ENCODE data around the gene TBX21.

Gene TBX21

GRCh38 chr17:47712330-47713023, 20.6 kb upstream of the TBX21 start:
- in situ Hi-C loops (cut with MboI; ENCODE audit: low sequenced_read_pairs): no loop called here

DNA sequence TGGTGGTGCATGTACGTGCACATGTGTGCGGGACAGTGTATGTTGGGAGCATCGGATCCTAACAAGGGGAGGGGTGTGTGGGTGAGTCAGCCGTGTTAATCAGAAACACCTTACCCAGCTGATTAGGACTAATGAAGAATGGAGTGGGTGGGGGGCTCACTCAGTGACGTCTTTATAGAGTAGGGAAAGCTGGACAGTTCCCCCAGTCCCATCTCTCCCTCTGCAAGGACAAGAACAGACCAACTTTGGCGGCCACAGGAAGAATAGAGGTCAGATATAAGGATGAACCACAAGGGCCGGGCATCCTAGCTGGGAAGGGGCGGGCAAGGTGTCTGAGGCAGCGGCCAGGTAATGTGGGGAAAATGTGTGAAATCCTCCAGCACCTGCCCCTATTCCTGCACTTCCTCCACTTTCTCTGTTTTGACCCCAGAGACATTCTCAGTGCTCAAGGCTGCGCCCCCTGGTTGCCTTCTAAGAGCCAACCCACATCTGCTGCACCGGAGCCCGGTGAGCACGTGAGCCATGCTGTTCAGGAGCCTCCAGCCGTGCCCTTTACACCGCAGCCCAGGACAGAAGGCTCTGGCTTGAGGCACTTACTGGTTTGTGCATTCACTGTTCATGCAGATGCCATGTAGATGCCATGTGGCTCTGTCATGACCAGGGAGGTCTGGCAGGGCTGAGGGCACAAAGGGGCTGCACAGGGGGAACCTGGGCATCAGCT, 18.9 kb upstream of the TBX21 start:
- in situ Hi-C loops (cut with MboI; ENCODE audit: low sequenced_read_pairs): no loop called here

DNA sequence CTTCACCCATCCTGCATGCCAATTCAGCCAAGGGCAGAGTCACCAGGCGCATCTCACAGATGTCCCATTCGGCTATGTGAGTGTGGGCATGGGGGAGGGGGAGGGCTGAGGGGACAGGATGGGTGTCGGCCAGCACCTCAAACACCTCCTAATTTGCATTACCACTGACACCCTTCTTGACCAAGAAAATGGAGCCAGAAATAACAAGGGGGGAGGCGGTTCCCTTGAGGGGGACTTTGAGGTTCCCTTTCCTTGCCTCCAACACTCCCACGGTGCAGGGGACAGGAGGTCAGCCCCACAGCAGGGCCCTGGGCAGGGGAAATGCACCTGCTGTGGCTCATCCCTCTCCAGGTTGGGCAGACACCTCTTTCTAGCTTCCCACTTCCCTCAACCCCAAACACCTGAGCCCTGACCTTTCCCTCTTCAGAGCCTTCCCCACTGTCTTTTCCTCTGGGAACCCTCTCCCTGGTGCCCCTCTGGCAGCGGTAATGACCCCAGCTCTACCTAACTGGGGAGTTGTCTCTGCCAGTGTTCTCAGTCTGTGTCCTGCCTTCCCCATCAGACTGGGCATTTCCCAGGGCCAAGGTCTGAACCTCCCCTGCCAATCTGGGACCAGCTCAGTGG, 18.2 kb upstream of the TBX21 start:
- in situ Hi-C loops (cut with MboI; ENCODE audit: low sequenced_read_pairs): no loop called here

GRCh38 chr17:47715669-47716325, 17.2 kb upstream of the TBX21 start:
- in situ Hi-C loops (cut with MboI; ENCODE audit: low sequenced_read_pairs): no loop called here

GRCh38 chr17:47716375-47716774, 16.7 kb upstream of the TBX21 start:
- in situ Hi-C loops (cut with MboI; ENCODE audit: low sequenced_read_pairs): no loop called here

GRCh38 chr17:47717261-47717697, 15.8 kb upstream of the TBX21 start:
- in situ Hi-C loops (cut with MboI; ENCODE audit: low sequenced_read_pairs): no loop called here

- in situ Hi-C loops (cut with MboI; ENCODE audit: low sequenced_read_pairs): no loop called here
Measured at GRCh38 chr17:47717979-47718621, 14.9 kb upstream of the TBX21 start.

DNA sequence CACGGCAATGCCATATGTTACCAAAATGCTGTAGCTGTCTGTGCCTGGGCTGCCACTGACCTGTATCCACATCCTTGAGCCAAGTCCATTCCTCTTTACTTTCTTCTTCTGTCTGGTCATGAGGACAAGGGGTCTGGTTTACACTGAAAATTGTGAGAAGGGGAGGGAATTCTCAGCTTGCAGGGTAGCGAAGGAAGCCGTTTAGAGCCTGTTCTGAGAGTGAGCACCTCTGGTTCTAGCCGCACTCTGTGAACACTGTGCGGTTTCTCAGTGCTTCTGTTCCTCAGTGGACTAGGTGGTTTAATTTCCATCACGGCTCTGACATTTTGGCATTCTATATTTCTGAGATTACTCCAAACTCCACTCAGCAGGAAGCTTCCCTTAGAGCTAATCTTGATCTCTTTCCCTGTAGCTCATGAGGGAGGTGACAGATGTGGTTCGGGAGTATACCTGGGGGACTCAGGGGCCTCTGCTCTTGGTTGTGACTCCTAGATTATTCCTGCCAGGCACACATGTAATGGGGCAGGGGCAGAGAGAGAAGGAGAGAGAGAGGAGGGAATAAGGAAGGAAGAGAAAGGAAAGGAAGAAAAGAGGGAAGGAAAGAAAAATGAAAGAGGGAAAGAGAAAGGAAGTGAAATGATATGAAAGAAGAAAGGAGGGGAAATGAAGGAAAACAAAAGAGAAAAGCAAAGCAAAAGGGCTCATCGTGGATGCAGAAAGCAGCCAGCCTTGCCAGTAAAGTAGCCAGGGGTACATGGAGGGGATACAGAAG, 14.2 kb upstream of the TBX21 start:
- in situ Hi-C loops (cut with MboI; ENCODE audit: low sequenced_read_pairs): no loop called here

GRCh38 chr17:47719411-47720152, 13.5 kb upstream of the TBX21 start:
- in situ Hi-C loops (cut with MboI; ENCODE audit: low sequenced_read_pairs): no loop called here

DNA sequence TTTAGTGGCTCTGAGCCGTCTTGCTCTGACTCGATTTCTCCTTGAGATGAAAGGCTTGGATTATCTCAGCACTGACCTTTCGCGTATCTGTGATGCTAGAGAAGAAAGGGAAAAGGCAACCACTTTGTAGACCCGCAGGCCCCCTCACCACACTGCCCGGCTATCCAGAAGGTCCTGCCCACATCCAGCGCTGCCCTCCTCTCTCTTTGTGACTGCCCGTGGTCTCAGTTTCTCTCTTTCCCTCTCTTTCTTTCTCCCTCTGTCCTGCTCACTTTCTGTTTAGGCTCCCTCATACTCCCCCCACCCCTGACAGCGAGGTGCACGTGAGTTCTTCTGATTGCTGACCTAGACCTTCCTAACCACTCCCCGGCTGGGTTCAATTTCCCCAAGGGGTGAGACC, 12.8 kb upstream of the TBX21 start:
- in situ Hi-C loops (cut with MboI; ENCODE audit: low sequenced_read_pairs): no loop called here

- in situ Hi-C loops (cut with MboI; ENCODE audit: low sequenced_read_pairs): no loop called here
Measured at GRCh38 chr17:47720754-47721533, 12.1 kb upstream of the TBX21 start.

- in situ Hi-C loops (cut with MboI; ENCODE audit: low sequenced_read_pairs): no loop called here
Measured at GRCh38 chr17:47721725-47722124, 11.3 kb upstream of the TBX21 start.

DNA sequence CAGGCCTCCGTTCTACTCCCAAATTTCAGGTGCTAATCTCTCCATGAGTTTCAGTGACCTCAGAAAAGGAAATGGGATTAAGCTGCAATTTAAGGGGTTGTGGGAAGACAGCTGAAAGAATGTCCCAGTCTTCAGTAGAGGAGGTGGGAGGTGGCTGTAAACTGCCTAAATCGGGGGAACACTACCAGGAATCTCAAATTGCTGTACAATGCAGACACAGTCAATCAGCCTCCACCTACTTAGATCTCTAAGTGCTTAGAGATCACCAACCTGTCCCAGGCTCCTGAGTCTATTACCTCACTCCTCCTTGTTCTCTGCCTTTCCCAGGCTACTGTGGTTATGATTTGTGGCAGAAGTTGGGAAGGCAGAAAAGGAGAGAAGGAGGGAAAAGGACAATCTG, 8.3 kb upstream of the TBX21 start:
- in situ Hi-C loops (cut with MboI; ENCODE audit: low sequenced_read_pairs): no loop called here

DNA sequence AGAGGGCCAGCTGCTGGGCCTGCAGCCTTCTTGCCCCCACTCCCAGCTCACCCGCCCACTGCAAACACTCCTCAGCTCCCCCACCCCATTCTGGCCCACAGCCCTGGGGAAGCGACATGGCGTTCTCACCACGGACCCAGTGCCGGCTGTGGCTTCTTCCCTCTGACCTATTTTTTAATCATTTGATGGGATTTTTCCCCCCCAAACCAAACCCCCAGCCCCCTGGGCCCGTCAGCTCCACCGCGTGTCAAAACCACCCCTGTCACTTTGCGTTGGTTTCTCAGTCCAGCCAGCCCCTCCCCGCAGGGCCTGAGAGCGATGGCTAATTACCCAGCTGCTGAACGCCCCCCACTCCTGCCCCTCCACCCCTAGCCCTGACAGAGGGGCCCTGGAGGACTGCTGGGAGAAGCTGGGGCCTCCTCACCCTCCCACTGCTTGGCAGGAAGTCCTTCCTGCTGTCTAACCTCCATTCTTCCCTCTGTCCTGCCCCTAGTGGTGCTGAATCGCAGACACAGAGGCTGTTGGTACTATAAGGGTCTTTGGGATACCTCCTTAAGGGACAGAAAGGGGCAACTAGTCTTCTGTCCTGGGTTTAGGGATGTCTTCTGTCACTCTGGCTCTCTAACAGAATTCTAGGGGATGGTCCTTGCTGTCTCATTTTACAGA, 7.5 kb upstream of the TBX21 start:
- in situ Hi-C loops (cut with MboI; ENCODE audit: low sequenced_read_pairs): no loop called here

DNA sequence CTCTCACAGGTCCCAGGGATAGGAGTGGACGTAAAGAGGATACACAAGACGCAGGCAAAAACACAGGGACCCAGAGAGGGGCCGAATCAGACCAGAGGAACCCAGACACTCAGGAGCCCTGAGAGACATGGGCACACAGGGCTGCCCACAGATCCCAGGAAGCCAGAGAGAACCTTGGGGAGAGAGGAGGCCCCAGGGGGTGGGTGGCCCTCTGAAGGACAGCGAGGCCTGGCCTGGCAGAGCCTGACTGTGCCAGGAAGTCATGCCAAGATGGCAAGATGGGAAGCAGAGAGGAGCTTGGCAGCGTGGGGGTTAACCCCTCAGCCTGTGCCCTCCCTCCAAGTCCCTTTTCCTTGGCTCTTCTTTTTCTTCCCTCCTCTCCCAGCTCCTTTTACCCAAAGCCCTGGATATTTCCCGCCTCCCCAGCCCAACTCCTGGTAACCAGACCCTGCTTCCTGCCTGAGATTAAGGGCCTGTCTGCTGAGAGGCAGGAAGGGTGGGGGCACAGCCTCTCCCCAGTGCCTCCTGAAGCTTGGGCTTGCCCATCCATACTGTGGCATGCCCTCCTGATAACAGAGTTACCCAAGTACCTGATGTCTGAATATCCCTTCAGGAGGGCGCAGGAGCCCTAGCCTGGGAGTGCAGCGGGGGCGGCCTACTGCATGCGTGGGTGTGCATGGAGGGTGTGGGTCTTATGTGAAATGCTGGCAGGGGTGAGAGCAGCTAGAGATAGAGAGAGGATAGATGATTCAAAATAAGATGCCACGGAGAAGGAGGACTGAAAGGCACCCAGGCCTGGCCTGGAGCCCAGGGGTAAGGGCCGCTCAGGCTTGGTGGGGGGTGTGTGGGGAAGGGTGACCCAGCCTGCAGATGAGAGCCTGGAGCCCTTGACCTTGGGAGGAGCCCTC, 6.0 kb upstream of the TBX21 start:
- in situ Hi-C loops (cut with MboI; ENCODE audit: low sequenced_read_pairs): no loop called here

DNA sequence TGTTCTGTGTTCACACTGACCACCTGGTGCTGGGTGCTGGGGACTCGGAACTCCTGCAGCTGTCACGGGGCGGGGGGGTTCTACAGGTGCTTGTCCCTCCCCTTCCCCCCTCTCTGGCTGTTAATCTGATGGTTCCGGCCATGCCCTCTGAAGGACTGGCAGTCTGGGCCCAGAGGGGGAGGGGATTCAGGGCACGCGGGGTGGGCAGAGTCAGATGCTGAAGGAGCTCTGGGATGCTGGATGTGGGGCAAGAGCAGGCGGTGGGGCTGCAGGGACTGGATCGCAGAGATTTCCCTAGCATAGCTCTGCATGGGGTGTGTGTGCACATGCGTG, 5.4 kb upstream of the TBX21 start:
- in situ Hi-C loops (cut with MboI; ENCODE audit: low sequenced_read_pairs): no loop called here

DNA sequence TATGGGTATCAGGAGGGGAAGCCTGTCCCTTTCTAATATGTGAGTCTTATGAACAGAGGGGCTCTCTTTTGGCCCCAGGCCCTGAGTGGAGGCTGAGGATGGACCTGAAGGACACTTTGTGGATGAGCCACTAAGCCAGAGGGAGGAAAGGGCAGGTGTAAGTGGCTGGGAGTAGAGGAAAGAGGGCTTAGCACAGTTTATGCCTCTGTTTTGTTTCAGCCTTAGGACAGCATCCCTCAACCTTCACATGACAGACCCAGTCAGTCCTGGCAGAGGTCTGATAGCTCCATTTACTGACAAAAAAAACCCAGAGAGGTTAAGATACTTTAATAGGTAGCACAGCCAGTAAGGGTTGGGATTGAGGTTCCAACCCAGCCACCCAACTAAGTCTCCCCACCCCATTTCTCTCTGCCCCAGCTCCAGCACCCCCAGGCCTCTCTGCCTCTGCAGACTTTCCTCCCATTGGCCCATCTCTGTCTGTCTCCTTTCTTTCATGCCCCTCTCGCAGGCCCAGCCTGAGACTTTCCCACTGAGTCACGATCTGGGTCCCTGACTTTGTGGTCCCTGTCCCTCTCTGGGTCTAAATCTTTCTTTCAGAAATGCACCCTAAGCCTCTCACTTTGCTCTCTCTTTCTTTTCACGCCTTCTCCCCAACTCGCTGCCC, 4.7 kb upstream of the TBX21 start:
- in situ Hi-C loops (cut with MboI; ENCODE audit: low sequenced_read_pairs): no loop called here
